Tibial nerve (tissue), 3 donors: ENCODE results near the gene ZDHHC4.
"Not testable (repeated sequence)": the region's sequence is repeated elsewhere in the genome, so short reads cannot be mapped to it uniquely, and the experiment has no call there.

ENCODE experiments used
- CTCF ChIP-seq, 5 experiments: fragments of 200-600 bp in 3 of 5; fragments of 450-650 bp in 2 of 5; sonication (generic) in 3 of 5; IDR thresholded peaks; one replicate each; pipeline ENCODE4 v1.5.1; 2016 to 2019; ENCODE audit warnings: antibody characterized with exemption in 5 of 5, mild to moderate bottlenecking in 3 of 5, moderate library complexity in 2 of 5
- POLR2A ChIP-seq, 2 donors: fragments of 450-650 bp; IDR thresholded peaks; one replicate each; pipeline ENCODE4 v1.6.1; 2017; ENCODE audit warnings: antibody characterized with exemption in 2 of 2, mild to moderate bottlenecking in 2 of 2, moderate library complexity in 2 of 2

GRCh38 chr7:6576867-6577368 is 336 bp upstream of the ZDHHC4 start:
- not testable (repeated sequence) for TF ChIP-seq CTCF, POLR2A (IDR thresholded peaks at IDR 0.05)
